ENCODE measurements around the gene FAAP100.

The FAAP100 gene

DNA sequence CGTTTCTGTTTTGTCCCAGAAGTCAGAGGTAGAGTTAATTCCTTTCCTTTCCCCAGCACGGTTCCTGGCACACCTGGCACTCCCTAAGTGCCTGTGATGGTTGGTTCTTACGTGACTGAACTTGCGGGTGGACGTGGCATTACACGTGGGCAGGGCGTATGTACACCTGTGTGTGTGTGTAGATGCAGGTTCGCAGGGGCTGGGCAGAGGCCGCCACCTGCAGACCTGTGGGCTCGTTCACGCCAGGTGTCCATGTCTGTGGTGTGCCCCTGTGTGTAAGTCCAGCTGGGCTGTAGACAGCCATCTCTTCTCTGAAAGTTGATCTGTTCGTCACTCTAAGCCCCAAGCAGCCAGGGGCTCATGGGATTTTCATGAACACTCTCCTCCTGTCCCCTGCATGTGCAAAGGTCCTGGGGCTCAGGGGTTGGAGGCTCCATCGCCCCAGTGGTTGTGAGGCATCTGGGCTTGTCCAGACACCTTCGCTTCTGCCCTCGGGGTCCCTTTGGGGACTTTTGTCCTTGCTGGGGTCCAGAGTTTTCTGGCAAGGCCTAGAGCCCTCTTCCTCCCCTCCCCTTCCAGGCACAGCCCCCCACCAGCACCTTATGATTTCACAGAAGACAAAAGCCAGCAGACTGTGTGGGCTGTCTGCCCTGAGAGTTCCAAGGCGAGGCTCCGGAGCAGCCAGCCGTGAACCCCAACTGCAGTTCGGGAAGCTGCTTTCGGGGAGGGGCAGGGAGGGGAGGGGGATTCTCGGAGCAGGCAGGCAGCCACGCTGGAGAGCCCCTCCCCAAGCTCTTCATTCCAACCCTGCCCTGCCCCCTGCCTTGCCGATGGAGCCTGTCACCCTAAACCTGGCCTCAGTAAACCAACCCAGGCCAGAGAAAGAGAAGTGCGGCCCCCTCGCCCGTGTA is 29.4 kb downstream of the FAAP100 start:
- no peak for DNase-seq

DNA sequence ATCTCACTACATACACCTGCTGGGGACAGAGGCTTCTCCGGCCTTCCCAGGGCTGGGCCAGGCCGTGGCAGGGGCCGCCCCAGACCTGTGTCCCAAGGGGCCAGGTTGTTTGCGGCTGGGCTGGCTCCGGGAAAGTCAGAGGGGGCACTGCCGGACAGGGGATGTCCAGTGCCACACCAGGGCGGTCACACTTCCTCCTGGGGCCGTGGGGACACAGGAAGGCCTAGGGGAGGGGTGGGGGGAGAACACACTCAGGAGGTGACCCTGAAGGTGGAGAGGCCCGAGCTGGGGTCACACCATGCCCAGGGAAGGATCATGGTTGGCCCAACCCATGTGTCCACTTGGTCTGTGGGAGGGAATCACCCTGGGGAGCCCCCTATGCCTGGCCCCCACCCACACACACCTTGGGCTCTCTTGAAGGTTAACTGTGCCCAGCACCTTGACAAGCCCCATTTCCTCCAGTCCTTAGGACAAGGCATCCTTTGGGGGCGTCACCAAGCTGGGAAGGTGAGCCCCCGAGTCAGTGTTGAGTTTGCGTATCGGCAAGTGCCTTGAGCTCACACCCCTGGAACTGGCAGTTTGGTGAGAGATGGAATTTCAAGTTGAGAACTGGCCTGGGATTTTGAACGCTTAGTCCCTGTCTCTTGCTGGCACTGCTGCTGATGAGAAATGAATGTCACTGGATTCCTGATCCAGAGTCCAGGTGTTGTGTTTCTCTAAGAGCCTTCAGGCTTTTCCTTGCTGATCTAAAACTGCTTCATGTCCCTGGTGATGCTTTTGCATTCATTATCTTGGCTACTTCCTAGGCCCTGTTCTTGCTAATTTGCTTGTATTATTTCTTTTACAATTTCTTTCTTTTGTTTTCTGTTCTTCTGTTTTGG is 31.9 kb downstream of the FAAP100 start:
- DNase-seq: no peak

DNA sequence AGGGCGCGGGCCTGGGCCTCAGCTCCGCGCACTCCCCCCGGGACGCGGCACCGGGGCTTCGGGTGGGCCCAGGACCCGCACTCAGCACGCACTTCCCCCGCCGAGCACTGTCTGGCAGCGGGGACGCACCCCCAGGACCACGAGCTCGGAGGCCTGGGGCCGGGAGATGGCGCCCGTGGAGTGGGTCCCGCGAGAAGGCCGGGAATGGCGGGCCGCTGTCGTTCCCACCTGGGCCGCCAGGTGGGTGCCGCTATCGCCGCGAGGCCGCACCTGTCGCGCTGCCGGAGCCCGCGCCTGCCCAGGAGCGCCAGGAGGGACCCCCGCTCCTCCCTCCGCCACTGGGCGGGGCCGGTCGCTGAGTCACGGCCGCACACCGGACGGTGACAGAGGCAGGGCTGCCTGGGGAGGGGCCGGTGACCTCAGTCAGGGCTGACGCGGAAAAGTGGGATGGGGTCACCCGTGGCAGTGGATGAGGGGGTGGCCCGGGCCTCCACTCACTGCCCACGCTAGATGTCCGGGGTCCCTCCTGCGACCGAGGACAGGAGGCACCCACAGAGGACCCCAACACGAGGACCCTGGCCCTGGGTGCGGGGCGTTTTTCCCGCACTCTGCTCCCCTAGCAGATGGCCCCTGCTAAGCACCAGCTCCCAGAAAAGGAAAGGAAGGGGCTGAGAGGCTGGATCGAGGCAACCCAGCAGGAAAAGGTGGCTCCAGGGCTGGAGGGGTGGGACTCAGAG is 32.7 kb downstream of the FAAP100 start:
- DNase-seq: no peak

DNA sequence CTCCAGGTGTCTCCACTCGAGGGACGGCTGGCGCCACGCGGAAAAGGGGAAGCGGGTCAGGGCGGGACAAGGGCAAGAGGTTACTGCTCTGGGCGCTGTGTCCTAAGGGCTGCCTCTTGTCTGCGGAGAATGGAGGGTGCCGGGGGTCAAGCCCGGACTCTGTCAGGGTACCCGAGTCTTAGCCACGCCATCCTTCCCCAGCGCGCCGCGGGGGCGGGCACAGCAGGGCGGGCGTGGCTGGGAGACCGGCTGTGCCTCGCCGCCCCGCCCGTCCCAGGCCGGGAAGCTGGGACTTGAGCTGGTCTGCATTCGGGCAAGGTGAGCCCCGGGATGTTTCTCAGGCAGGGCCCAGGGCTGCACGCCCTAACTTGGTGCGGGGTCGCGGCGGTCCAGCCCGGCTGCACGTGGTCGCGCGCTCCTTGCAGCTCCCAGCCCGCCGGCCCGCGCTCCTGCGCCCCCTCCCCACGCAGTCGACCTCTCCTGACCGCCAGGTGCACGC is 33.3 kb downstream of the FAAP100 start:
- DNase-seq: no peak

DNA sequence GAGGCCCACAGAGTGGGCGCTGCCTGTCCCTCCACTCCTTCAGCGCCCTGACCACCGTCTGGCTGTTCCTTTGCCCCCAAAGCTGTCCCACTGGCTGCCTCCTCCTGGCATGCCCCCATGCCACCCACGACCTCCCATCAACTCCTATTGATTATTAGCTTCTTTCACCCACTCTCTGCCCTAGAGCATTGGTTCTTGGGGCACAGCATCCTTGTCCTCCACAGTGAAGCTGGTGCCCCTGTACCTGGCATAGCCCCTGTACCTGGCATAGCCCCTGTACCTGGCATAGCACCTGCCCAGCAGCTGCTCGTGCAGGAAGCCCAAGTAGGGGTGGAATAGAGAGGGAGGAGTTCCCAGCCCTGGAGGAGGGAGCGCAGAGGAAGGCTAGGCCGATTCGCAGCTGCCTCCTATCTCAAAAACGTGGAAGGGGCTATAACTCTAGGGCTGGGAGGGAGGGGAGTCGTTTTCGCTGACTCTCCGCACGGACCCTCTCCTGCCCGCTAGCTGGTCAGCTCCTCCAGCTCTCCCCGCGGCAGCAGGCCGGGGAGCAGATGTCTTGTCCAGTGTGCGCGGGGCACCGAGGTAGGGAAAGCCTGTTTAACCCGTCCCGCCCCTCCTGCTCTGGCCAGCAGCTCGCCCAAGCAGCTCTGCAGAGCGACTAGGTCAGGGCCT is 33.9 kb downstream of the FAAP100 start:
- no peak for DNase-seq

DNA sequence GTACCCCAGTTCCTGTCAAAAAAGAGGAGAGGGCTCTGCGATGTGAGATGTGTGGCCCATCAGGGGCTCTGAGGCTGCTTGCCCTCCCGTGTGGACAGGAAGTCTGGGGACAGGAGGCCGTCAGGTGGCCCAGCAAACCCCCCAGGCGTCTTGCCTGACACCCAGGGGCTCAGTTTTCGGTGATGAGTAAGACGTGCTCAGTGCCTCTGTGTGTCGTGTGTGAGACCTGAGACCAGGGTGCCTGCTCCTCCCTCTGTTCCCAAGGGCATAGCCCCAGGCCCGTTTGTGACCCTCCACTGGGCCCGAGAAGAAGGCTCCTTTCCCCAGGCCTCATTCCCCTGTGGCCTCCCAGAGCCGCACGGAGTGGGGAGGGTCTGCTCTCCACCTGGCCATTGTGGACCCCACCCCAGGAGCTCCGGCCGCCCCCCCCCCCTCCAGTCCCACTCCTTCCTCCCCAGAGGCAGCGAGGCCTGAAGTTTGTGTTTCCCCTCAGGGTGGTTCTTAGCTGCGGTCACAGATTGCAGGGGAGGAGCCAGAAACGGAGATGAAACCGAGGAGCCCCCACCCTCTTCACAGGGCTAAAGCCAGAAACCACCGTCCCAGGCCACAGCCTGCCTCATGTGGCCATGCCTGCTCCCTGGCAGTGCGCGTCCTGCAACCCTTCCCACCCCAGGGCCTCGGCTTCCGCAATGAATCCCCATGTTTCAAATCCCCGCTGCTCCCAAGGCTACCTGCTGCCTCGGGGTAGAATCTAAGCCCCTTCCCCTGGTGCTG is 34.6 kb downstream of the FAAP100 start:
- no peak for DNase-seq

DNA sequence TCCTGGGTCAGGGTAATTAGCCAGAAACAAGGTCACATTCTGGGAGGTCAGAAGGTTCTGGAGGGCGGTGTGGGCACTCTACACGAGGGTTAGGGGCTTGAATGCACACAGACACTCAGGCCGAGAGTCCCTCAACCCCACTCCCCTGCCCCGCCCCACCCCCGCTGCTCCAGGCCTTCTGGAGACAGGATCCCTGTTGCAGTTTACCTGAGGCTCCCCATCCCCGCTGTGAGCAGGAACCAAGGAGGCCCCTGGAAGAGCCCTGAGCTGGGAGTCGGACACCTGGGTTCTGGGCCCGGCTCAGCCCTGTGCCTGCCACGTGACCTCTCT is 35.2 kb downstream of the FAAP100 start:
- DNase-seq: no peak

DNA sequence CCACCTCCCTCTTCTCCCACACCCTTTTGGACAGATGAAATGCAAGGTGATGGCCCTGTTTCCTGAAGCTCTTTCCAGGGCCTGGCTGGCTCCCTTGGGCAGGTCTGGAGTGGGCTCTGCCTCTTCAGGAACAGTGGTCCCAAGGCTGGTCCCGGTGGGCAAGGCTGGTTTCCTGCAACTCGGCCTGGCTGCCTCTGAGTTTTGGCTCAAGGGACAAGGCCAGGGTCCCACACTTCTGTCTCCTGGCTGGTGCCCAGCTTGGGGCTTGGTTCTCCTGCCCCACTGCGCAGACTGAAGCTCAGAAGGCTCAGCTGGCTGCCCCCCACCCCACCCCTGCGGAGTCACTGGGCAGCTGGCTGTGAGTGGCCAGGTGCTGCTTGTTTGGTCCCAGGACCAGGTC is 35.7 kb downstream of the FAAP100 start:
- no peak for DNase-seq

DNA sequence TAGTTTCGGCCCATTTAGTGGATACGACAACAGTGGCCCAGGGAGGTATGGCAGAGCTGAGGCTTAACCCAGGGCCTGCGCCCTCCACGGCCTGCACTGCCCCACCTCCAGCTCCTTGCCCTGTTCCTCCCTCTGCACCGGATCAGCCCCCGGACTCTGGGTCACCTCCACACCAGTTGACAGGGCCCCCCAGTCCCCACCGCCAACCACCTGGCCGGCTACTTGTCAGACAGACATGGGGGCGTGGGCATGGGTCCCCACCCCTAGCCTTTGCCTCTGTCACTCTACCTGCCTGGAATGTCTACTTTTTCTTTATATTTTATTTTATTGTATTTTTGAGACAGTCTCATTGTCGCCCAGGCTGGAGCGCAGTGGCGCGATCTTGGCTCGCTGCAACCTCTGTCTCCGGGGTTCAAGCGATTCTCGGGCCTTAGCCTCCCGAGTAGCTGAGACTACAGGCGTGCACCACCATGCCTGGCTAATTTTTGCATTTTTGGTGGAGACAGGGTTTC is 36.6 kb downstream of the FAAP100 start:
- DNase-seq: no peak

DNA sequence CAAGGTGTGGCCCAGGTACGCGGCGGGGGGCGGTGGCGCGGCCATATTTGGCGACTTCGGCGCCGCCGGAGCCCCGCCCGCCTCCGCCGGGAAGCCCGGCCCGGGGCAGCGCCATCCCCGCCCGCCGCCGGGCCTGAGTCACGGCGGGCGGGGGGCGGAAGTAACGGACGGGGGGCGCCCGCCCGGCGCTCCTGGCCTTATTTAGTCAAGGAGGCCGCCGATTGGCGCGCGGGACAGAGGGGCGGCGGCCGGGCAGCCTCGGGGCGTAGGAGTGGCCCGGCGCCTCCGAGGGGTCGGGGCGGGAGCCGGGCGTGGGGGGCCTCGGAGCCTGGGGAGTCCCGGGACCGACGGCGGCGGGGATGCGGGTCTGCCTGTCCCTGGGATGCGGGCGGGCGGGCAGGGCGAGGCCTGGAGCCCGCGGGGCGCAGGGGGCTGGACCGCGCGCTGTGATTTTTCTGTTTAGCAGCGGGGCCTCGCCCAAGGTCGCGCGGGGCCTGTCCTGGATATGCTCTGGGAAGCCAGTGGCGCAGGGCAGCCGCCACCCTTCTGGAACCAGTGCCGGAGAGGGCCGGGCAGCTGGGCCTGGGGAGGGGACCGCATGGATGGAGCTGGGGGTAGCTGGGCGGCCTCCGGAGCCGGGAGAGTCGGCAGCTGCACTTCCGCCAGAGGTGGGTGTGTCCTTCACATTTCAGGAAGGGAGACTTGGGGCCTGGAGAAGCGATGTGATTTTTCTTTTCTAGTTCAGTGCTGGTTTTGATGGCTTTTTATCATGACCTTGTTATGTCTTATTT is 37.2 kb downstream of the FAAP100 start:
- DNase-seq: peak; percentile 27

DNA sequence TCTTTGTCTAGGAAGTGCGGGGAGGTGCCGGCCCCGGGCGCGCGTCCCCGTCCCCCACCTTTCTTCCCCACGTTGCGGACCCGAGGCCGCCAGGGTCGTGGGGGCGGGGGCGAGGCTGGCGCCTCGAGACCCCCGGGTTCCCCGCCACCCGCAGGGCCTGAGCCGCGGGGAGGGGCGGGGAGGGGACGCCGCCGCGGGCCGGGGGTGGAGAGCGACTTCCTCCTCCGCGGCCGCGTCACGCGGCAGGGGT is 37.7 kb downstream of the FAAP100 start:
- no peak for DNase-seq

DNA sequence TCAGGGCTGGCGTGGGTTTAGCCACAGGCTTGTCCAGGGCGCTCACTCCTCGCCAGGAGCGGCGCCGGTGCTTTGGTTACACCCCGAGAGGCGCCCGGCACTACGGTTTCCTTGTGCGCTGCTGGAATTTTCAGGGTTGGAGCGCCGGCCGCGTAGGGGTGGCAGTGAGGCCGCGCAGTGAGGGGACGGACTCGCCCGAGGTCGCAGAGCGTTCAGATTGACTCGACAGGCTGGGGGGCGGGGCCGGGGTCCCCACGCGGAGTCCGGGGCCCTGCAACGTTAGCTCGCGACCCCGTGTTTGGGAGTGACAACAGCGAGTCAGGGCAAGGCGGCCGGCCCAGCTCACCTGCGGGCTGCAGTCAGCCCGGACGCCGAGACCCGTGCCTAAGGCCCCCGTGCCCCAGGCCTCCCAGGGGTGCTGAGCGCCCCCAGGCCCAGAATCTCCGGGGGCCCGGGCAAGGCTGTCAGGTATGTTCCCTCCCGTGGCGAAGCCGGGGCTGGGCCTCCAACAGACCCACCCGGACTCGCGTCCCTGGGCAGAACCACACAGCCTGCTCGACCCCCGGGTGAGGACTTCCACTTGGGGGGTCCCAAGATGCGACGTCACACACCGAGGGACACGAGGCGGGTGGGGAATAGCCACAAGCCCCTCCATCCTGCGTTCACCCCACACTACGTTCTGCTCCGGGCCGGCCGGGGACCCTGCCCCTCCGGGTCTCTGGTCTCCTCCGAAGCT is 38.2 kb downstream of the FAAP100 start:
- DNase-seq: no peak

DNA sequence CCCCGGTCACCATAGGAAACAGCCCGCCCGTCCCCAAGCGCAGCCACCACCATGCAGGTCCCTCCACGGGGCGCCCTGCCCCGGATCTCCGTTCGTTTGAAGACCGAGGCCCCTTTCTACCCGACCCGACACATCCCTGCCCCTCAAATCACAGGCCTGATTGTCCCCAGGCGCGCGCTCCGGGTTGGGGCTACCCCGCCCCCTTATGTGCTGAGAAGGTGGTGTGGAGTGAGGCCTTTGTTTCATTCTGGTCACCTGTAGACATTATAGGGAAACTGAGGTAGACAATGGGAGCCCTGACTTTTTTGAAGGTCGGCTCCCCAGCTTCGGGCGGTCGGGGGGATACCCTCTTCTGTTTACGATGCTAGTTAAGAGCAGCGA is 38.8 kb downstream of the FAAP100 start:
- DNase-seq: no peak

DNA sequence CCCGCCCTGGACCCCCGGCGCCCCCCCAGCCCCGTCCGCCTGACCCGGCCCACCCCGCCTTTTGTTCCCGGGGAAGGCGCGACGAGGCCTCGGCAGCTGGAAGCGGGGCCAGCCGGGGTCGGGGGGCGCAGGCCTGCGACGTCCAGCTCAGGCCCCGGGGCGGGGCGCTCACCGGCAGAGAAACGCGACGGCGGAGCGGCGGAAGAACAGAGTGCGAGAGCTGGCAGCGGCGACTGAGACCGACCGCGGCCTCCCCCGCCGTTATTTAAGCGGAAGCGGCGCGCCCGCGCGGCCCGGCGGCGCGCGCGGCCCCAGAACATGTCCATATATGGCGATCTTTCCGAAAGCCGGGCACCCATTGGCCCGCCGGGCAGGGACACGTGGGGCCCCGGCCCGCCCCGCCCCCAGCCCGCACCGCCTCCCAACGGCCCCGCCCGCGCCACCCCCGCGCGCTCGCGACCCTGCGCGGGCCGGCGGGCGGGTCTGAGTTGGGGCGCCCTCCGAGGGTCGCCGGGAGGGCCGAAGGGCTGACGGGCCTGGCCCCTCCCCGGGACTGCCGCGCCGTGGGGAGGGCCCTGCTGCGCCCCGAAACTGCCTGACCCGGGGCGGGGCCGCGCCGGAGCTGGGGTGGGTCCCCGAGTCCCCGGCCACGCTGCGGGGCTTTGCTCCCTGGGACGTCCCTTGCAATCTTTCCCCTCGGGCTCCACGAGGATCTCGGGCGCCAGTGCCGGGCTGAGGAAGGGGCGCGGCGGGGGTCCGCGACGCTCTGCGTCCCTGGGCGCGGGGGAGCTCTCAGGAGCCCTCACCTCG is 39.4 kb downstream of the FAAP100 start, which contains the start of gene ACTG1:
Gene ACTG1 (minus strand): TSS at position 238 of the 810 bp plus-strand sequence. CDS start 445 bp downstream, outside the sequence.
- DNase-seq: peak; percentile 88

DNA sequence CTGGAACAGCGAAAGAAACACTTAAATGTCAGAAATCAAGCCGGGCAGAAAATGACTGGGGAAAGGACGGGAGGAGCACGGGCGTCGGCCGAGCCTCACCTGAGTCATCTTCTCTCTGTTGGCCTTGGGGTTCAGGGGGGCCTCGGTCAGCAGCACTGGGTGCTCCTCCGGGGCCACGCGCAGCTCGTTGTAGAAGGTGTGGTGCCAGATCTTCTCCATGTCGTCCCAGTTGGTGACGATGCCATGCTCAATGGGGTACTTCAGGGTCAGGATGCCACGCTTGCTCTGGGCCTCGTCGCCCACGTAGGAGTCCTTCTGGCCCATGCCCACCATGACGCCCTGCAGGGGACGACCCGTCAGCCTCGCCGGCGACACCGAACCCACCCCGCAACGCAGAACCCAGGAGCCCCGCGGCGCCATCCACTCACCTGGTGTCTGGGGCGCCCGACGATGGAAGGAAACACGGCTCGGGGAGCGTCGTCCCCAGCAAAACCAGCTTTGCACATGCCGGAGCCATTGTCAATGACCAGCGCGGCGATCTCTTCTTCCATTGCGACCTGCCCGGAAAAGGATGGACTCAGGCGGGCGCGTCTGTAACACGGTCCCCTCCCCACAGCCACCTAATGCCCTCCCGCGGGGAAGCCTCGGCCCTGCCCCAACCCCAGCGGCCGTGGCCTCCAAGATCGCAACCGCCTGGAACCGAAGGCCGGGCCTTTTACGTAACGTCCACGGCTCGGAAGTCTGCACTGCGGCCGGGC is 40.2 kb downstream of the FAAP100 start:
- DNase-seq: no peak

DNA sequence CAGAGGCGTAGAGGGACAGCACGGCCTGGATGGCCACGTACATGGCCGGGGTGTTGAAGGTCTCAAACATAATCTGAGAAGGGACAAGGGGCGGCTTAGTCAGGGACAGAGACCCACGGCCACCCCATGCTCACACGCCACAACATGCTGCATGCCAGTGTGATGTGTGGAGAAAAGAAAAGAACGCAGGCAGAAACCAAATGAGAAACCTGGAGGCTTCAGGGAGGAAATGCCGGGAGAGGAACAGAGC is 40.7 kb downstream of the FAAP100 start:
- no peak for DNase-seq

DNA sequence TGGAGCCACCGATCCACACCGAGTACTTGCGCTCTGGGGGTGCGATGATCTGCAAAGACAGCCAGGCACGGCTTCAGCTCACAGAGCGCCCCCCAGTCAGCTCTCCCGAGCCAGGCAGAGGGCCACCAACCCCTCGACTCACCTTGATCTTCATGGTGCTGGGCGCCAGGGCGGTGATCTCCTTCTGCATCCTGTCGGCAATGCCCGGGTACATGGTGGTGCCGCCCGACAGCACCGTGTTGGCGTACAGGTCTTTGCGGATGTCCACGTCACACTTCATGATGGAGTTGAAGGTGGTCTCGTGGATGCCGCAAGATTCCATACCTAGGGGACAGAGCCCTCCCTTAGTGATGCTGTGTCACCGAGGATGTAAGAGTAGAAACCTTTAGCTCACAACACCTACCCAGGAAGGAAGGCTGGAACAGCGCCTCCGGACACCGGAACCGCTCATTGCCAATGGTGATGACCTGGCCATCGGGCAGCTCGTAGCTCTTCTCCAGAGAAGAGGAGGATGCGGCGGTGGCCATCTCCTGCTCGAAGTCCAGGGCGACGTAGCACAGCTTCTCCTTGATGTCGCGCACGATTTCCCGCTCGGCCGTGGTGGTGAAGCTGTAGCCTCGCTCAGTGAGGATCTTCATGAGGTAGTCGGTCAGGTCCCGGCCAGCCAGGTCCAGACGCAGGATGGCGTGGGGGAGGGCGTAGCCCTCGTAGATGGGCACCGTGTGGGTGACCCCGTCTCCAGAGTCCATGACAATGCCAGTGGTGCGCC is 41.2 kb downstream of the FAAP100 start:
- no peak for DNase-seq

All from NCI-H1436 treated with DMSO at 0.1 percent for 48 hours (cell line).